HepG2 (cell line): ENCODE data around the gene GNG2.

ENCODE experiments used
- PRMT3 ChIP-seq: sonication (generic); formaldehyde crosslinking; IDR thresholded peaks from 2 replicates; pipeline ENCODE4 v1.8.1; 2022; ENCODE audit warnings: low read depth, mild to moderate bottlenecking, moderate library complexity, missing genetic modification reagents, borderline replicate concordance
- SNAI1 ChIP-seq: sonication (generic); formaldehyde crosslinking; IDR thresholded peaks from 2 replicates; pipeline ENCODE4 v1.5.0; 2020; ENCODE audit warnings: mild to moderate bottlenecking, missing genetic modification reagents, borderline replicate concordance
- TF ChIP-seq, protein P1 (sequence below): sonication (generic); formaldehyde crosslinking; IDR thresholded peaks from 2 replicates; pipeline ENCODE4 v1.8.1; 2023; ENCODE audit warnings: missing genetic modification reagents, inconsistent platforms, borderline replicate concordance
- TF ChIP-seq, protein P2 (sequence below): sonication (generic); formaldehyde crosslinking; IDR thresholded peaks from 2 replicates; pipeline ENCODE4 v1.5.1; 2020; ENCODE audit warnings: mild to moderate bottlenecking, missing genetic modification reagents, moderate library complexity

GRCh38 chr14:51950007-51950406 is 89.6 kb downstream of the GNG2 start:
- TF ChIP-seq PRMT3 (no peak), SNAI1 (CRISPR knock-in tag) (no peak)
- TF ChIP-seq, protein P1, sequence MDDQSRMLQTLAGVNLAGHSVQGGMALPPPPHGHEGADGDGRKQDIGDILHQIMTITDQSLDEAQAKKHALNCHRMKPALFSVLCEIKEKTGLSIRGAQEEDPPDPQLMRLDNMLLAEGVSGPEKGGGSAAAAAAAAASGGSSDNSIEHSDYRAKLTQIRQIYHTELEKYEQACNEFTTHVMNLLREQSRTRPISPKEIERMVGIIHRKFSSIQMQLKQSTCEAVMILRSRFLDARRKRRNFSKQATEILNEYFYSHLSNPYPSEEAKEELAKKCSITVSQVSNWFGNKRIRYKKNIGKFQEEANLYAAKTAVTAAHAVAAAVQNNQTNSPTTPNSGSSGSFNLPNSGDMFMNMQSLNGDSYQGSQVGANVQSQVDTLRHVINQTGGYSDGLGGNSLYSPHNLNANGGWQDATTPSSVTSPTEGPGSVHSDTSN (CRISPR knock-in tag) = no peak
- TF ChIP-seq, protein P2, sequence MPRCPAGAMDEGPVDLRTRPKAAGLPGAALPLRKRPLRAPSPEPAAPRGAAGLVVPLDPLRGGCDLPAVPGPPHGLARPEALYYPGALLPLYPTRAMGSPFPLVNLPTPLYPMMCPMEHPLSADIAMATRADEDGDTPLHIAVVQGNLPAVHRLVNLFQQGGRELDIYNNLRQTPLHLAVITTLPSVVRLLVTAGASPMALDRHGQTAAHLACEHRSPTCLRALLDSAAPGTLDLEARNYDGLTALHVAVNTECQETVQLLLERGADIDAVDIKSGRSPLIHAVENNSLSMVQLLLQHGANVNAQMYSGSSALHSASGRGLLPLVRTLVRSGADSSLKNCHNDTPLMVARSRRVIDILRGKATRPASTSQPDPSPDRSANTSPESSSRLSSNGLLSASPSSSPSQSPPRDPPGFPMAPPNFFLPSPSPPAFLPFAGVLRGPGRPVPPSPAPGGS (CRISPR knock-in tag) = no peak
